ENCODE results near the gene TP63. TPM values are rescaled to one million over a fixed set of nuclear protein-coding genes. Genes with fewer than 3 reads are reported as not detected.

Gene TP63
- total RNA-seq, 1 experiment from 2014 or later, result not detected

DNA sequence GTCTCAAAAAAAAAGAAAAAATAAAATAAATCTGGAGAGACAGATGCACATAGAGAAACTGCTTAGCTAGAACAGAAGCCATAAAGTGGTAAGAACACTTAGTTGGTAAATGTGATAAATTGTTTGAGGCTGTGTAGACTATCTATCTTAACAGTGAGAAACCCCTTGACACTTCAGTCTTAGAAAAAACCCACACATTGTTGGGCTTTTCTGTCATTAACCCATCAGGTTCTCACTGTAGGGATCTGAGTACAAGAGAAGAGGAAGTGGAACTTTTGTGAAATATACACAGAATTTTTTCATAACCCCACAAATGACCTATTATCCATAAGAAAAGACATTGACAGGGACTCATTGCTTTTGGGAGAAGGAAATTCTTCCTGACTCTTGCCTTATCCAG lies 24.4 kb downstream of the TP63 start:
- Histone ChIP-seq H3K56ac (ENCODE audit: insufficient read length, low read depth, low read length) (no peak overlapping the region), H2BK15ac (ENCODE audit: low read depth, low read length) (no peak overlapping the region), H3T11ph (ENCODE audit: low read length) (no peak overlapping the region), H2BK12ac (ENCODE audit: insufficient read length, low read depth, low read length) (no peak overlapping the region), H3K18ac (ENCODE audit: insufficient read length, low read depth, low read length) (no peak overlapping the region), H3K9ac (ENCODE audit: extremely low read depth, insufficient read length, low read length) (no peak overlapping the region), H2BK20ac (ENCODE audit: low read depth, low read length, poor library complexity, severe bottlenecking) (no peak overlapping the region), H3K4ac (ENCODE audit: low read depth, low read length) (no peak overlapping the region), H3K23ac (ENCODE audit: insufficient read length, low read depth, low read length) (no peak overlapping the region), H3K4me2 (ENCODE audit: insufficient read depth, insufficient read length, low read length) (no peak overlapping the region), H4K5ac (ENCODE audit: insufficient read length, low read depth, low read length) (no peak overlapping the region), H4K8ac (replicated peaks; ENCODE audit: insufficient read length, low read depth, low read length) (no peak overlapping the region), H3K14ac (ENCODE audit: insufficient read depth, low read length) (no peak overlapping the region), H3K79me1 (ENCODE audit: insufficient read depth, low read depth, low read length, poor library complexity, severe bottlenecking) (no peaks in the 10 kb centered on the region), H3K79me2 (ENCODE audit: insufficient read depth, low read length) (no peaks in the 10 kb centered on the region), H3K23me2 (ENCODE audit: insufficient read length, low read depth, low read length, poor library complexity, severe bottlenecking) (no peaks in the 10 kb centered on the region), H2BK5ac (ENCODE audit: insufficient read length, low read length) (no peak overlapping the region), H3K4me1 (ENCODE audit: insufficient read depth, low read length) (no peaks in the 10 kb centered on the region), H2BK120ac (ENCODE audit: low read depth, low read length, poor library complexity, severe bottlenecking) (no peak overlapping the region), H3K27me3 (ENCODE audit: insufficient read depth, low read length) (no peaks in the 10 kb centered on the region), H4K20me1 (ENCODE audit: control insufficient read depth, insufficient read depth, insufficient read length) (no peaks in the 10 kb centered on the region), H2AFZ (ENCODE audit: low read length) (no peak overlapping the region), H3K27ac (ENCODE audit: insufficient read length, low read depth, low read length) (no peak overlapping the region), H3K9me3 (ENCODE audit: control insufficient read depth, low read depth, low read length) (no peaks in the 10 kb centered on the region), H2AK5ac (ENCODE audit: insufficient read length, low read length) (no peak overlapping the region), H4K91ac (ENCODE audit: insufficient read length, low read depth, low read length) (no peak overlapping the region)
- H3K4me1 Mint-ChIP-seq, result no peaks in the 10 kb centered on the region
- TF ChIP-seq, protein P1, sequence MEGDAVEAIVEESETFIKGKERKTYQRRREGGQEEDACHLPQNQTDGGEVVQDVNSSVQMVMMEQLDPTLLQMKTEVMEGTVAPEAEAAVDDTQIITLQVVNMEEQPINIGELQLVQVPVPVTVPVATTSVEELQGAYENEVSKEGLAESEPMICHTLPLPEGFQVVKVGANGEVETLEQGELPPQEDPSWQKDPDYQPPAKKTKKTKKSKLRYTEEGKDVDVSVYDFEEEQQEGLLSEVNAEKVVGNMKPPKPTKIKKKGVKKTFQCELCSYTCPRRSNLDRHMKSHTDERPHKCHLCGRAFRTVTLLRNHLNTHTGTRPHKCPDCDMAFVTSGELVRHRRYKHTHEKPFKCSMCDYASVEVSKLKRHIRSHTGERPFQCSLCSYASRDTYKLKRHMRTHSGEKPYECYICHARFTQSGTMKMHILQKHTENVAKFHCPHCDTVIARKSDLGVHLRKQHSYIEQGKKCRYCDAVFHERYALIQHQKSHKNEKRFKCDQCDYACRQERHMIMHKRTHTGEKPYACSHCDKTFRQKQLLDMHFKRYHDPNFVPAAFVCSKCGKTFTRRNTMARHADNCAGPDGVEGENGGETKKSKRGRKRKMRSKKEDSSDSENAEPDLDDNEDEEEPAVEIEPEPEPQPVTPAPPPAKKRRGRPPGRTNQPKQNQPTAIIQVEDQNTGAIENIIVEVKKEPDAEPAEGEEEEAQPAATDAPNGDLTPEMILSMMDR (conservative IDR thresholded peaks at IDR 0.05), result no peak
- no peaks in the 10 kb centered on the region for H3K27me3 Mint-ChIP-seq (ENCODE audit: low read depth)
- no peak overlapping the region for H3K27ac Mint-ChIP-seq
- peaks cover 4 to 10% (median 4%) of the 10 kb centered on the region in 3 experiments; a peak in 2 of 7 replicates for H3K36me3 Mint-ChIP-seq (ENCODE audit: insufficient read depth in 1 of 3, low read depth in 3 of 3)
- H3K4me3 Mint-ChIP-seq, result no peak overlapping the region
- peaks cover 11 to 24% of the 10 kb centered on the region in 2 experiments; a peak in 4 of 5 replicates for H3K9me3 Mint-ChIP-seq
- DNase-seq, result no peak

All from H9 (cell line).